Peyer's patch (tissue), 4 donors: ENCODE measurements around the gene TMEM218. TPM values are rescaled to one million over a fixed set of nuclear protein-coding genes. Genes with fewer than 3 reads are reported as not detected.

Experiments used
- DNase-seq, 3 donors: peaks; one replicate each; pipeline ENCODE4 v3.0.0-alpha.2; 2017 to 2019
- H3K27ac ChIP-seq, 4 donors: fragments of 200-600 bp; sonication (generic); one replicate each; pipeline ENCODE4 v1.5.1; 2016 to 2019
- H3K27me3 ChIP-seq, 2 donors: fragments of 200-600 bp; sonication (generic); one replicate each; pipeline ENCODE4 v1.5.1; 2019
- H3K36me3 ChIP-seq, 3 donors: fragments of 200-600 bp; sonication (generic); one replicate each; pipeline ENCODE4 v1.5.1; 2016 to 2019
- H3K4me1 ChIP-seq, 4 donors: fragments of 200-600 bp; sonication (generic); one replicate each; pipeline ENCODE4 v1.5.1; 2016 to 2019
- H3K4me3 ChIP-seq, 4 donors: fragments of 200-600 bp; sonication (generic); 1 replicate in 3 of 4; 2 replicates in 1 of 4; pipeline ENCODE4 v1.5.1; 2016 to 2019; ENCODE audit warnings: mild to moderate bottlenecking in 1 of 4
- H3K9me3 ChIP-seq, 4 donors: fragments of 200-600 bp; sonication (generic); one replicate each; pipeline ENCODE4 v1.5.1; 2016 to 2019; ENCODE audit warnings: mild to moderate bottlenecking in 1 of 4
- POLR2A ChIP-seq, 2 donors: fragments of 450-650 bp; IDR thresholded peaks; one replicate each; pipeline ENCODE4 v1.5.1; 2017; ENCODE audit warnings: antibody characterized with exemption in 2 of 2, mild to moderate bottlenecking in 2 of 2, moderate library complexity in 2 of 2
- total RNA-seq, 4 donors: library from RNA; depleted of rRNA; stranded (reverse); fragments of >200 nt; gene quantifications; one replicate each; pipeline ENCODE4 v1.1.0, GENCODE V29; 2016
- TF ChIP-seq, protein P1 (sequence below), 6 experiments: fragments of 450-650 bp in 4 of 6; fragments of 200-600 bp in 2 of 6; sonication (generic) in 1 of 6; IDR thresholded peaks; one replicate each; pipeline ENCODE4 v1.5.1; 2017 to 2019; ENCODE audit warnings: antibody characterized with exemption in 6 of 6, mild to moderate bottlenecking in 3 of 6, moderate library complexity in 1 of 6

Gene TMEM218
- total RNA-seq, 4 donors from 2014 or later: 11.4 to 19.2 (median 15.4) TPM

DNA sequence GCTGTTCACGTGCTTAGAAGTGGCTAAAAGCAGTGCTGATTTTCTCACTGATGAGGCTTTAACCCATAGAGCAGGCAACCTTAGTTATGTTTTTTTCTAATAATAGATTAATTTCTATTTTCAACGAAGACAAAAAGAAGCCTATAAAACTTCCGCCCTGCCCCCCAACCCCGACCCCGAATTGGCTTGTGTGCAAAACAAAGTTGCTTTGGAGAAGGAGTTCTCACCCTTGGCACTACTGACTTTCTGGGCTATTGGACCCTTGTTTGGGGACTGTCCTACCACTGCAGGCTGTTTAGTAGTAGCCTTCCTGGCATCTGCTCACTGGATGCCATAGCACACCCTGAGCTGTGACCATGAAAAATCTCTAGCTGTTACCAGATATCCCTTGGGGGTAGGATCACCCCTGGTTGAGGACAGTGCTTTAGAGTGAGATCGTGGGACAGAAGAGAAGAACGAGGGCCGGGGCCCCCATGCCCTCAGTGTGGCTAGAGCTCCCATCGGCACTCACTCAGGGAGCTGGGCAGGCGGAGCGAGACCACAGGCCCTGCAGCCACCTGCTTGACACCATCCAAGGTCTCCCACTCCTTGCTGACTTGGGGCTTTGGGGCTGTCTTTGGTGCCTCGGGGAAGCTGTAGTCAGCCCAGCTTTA lies 31.4 kb downstream of the TMEM218 start:
- no peaks in the 10 kb centered on the region for H3K27me3 ChIP-seq
- no peak overlapping the region for H3K27ac ChIP-seq
- no peaks in the 10 kb centered on the region for H3K9me3 ChIP-seq
- TF ChIP-seq, protein P1, sequence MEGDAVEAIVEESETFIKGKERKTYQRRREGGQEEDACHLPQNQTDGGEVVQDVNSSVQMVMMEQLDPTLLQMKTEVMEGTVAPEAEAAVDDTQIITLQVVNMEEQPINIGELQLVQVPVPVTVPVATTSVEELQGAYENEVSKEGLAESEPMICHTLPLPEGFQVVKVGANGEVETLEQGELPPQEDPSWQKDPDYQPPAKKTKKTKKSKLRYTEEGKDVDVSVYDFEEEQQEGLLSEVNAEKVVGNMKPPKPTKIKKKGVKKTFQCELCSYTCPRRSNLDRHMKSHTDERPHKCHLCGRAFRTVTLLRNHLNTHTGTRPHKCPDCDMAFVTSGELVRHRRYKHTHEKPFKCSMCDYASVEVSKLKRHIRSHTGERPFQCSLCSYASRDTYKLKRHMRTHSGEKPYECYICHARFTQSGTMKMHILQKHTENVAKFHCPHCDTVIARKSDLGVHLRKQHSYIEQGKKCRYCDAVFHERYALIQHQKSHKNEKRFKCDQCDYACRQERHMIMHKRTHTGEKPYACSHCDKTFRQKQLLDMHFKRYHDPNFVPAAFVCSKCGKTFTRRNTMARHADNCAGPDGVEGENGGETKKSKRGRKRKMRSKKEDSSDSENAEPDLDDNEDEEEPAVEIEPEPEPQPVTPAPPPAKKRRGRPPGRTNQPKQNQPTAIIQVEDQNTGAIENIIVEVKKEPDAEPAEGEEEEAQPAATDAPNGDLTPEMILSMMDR (IDR thresholded peaks at IDR 0.05): no peak
- TF ChIP-seq POLR2A (IDR thresholded peaks at IDR 0.05): no peak
- DNase-seq: no peak
- no peak overlapping the region for H3K4me3 ChIP-seq
- H3K4me1 ChIP-seq: no peaks in the 10 kb centered on the region
- no peaks in the 10 kb centered on the region for H3K36me3 ChIP-seq

DNA sequence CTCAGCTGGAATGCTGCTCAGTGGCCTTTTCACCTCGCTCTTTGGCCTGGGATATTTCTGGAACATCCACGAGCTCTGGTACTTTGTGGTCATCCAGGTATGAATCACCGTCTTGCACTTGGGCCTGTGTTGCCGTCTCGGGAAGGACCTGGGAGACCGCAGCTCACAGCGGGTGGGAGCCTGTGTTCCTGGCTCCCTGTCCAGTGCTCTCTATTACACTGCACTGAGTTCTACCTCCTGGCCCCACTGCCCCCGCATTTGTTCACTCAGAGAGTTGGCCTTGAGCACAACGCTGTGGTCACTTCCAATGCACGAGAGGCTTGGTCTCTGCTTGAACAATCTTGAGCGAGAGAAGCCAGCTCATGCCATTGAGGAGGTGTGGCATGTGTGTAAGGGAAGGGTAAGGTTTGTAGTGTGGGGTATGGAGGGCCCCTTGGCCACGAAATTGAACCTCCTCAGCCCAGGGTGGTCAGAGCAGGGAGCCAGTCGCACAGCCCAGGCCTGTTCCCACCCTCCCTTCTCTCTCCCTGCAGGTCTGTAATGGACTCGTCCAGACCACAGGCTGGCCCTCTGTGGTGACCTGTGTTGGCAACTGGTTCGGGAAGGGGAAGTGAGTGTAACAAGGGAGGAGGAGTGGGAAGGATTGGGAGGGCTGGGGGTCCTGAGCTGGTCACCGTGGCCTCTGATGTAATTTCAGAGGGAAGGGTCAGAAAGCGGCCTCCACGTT lies 32.1 kb downstream of the TMEM218 start:
- Histone ChIP-seq H3K36me3 (no peaks in the 10 kb centered on the region), H3K4me3 (no peak overlapping the region), H3K9me3 (no peaks in the 10 kb centered on the region), H3K4me1 (no peaks in the 10 kb centered on the region), H3K27me3 (no peaks in the 10 kb centered on the region), H3K27ac (no peak overlapping the region)
- TF ChIP-seq, protein P1 (IDR thresholded peaks at IDR 0.05): no peak
- TF ChIP-seq POLR2A (IDR thresholded peaks at IDR 0.05): no peak
- DNase-seq: no peak

DNA sequence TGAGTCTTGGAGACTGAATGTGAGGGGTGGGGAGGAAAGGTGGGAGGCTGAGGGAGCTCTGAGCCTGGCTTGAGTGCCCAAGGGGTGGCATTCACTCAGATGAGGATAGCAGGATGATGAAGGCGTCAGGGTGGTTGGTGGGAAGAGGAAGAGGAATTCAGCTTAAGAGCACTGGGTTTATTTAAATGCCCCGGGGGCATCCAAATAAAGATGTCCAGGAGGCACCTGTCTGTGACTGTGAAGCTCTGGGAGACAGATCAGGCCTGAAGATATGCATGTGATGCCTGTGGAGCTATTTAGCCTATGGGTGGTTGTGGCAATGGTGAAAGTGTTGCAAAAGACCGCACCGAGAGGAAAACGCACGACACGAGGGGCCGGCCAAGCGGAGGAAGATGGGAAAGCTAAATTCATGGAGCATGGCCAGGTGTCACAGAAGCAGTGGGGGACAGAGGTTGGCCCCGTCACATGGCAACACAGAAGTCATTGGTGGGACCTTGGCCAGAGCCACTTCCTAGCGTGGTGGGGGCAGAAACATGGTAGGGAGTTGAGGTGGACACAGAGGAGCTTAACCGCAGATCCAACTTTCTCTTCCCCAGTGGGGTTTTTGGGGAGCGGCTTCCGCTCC lies 32.8 kb downstream of the TMEM218 start:
- H3K9me3 ChIP-seq: no peaks in the 10 kb centered on the region
- H3K4me1 ChIP-seq: peaks cover 0 to 3% (median 0%) of the 10 kb centered on the region in 4 donors
- H3K4me3 ChIP-seq: no peak overlapping the region
- TF ChIP-seq POLR2A (IDR thresholded peaks at IDR 0.05): no peak
- TF ChIP-seq, protein P1 (IDR thresholded peaks at IDR 0.05): no peak
- no peak for DNase-seq
- no peaks in the 10 kb centered on the region for H3K27me3 ChIP-seq
- H3K27ac ChIP-seq: no peak overlapping the region
- no peaks in the 10 kb centered on the region for H3K36me3 ChIP-seq

DNA sequence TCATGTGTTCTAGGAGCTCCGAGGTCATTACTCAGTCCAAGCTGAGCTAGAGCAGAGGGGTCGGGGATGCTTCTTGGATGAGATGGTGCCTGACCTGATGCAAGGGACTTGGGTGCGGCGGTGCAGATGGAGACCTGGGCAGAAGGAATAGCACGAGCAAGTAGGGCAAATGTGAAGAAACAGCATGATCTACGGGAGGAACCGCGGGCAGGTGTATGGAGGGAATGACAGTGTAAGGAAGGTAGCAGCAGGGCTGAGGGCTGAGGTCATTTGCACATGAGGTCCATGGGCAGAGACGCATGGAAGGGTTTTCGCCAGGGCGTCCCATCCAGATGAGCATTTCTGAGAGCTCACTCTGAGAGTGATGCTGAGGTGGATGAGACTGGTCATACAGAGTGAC lies 33.4 kb downstream of the TMEM218 start:
- Histone ChIP-seq H3K36me3 (no peaks in the 10 kb centered on the region), H3K27me3 (no peaks in the 10 kb centered on the region), H3K4me3 (no peak overlapping the region), H3K9me3 (no peaks in the 10 kb centered on the region), H3K4me1 (peaks cover 0 to 9% (median 2%) of the 10 kb centered on the region in 4 donors), H3K27ac (no peak overlapping the region)
- TF ChIP-seq POLR2A (IDR thresholded peaks at IDR 0.05): no peak
- TF ChIP-seq, protein P1 (IDR thresholded peaks at IDR 0.05): no peak
- DNase-seq: no peak

DNA sequence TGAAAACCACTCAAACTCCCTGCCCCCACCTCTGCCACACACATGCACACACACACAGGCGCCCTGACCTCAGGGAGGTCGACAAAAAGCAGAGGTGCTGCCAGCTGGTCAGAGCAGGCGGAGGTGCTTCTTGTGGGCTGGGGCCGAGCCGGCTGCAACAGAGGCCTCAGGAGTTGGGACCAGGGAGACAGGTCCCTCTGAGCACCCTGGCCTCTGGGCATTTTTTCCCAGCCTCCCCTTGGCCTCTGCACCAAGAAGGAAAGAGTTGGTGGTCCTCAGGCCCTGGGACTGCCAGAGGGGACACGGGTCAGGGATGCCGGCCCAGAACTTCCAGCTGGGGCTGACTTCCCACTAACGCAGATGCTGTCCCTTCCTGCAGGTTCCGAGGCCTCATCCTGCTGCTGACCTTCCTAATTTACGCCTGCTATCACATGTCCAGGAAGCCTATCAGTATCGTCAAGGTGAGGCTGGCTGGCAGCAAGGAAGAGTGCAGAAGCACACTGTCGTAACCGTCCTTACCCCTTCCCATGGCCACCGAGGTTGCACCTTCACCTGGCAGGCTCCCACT lies 35.0 kb downstream of the TMEM218 start:
- H3K36me3 ChIP-seq: no peaks in the 10 kb centered on the region
- no peaks in the 10 kb centered on the region for H3K9me3 ChIP-seq
- TF ChIP-seq POLR2A (IDR thresholded peaks at IDR 0.05): no peak
- TF ChIP-seq, protein P1 (IDR thresholded peaks at IDR 0.05): no peak
- no peak for DNase-seq
- H3K27me3 ChIP-seq: no peaks in the 10 kb centered on the region
- H3K4me1 ChIP-seq: peaks cover 0 to 14% (median 9%) of the 10 kb centered on the region in 4 donors
- no peak overlapping the region for H3K4me3 ChIP-seq
- H3K27ac ChIP-seq: no peak overlapping the region
